GM12878 (cell line): ENCODE results near the gene CCDC12. TPM values are rescaled to one million over a fixed set of nuclear protein-coding genes. Genes with fewer than 3 reads are reported as not detected.

Experiments used
- ATAC-seq: fragments of 200-7000 bp; cut with Tn5 transposase; 3 replicates; pipeline ENCODE4 v1.9.1; 2020; ENCODE audit warnings: mild to moderate bottlenecking, moderate library complexity
- BruUV-seq: library from RNA; stranded (reverse); fragments of 400-500 nt; replicated peaks from 2 replicates; lab custom pipeline; 2021; lab: Mats Ljungman, UMichigan
- CTCF ChIA-PET: fragments of 300-600 bp; sonication (Branson Sonifier 250); formaldehyde crosslinking; extraction: SDS; loops from one replicate; lab custom pipeline; 2021; ENCODE audit warnings: inconsistent platforms; lab: Yijun Ruan, JAX
- POLR2A ChIA-PET: fragments of 350-600 bp; formaldehyde crosslinking; extraction: SDS; loops from one replicate; lab custom pipeline; 2021; ENCODE audit warnings: inconsistent platforms; lab: Charles Lee
- RAD21 ChIA-PET: fragments of 300-600 bp; sonication (Branson Sonifier 250); formaldehyde crosslinking; loops from one replicate; lab custom pipeline; 2023; ENCODE audit warnings: antibody characterized with exemption; ENCODE audit not compliant: unreplicated experiment; lab: Charles Lee
- SMC1A ChIA-PET: fragments of 300-600 bp; sonication (Branson Sonifier 250); formaldehyde crosslinking; loops from one replicate; lab custom pipeline; 2023; ENCODE audit not compliant: unreplicated experiment, uncharacterized antibody; lab: Charles Lee
- DNase-seq: peaks from one replicate; pipeline ENCODE4 v3.0.0-alpha.2; 2011; ENCODE audit warnings: low read depth, low spot score
- FAIRE-seq: peaks from 3 replicates; lab custom pipeline; 2011; peaks lifted over from hg19 to GRCh38; lab: Jason Lieb, UNC
- H2AFZ ChIP-seq: 2 replicates; pipeline ENCODE4 v1.6.0; 2011; ENCODE audit warnings: low read depth, low read length, control low read depth; ENCODE audit not compliant: control insufficient read depth
- H3K27ac ChIP-seq: 2 replicates; pipeline ENCODE4 v1.5.1; 2011; ENCODE audit warnings: control low read depth; ENCODE audit not compliant: control insufficient read depth, insufficient read depth
- H3K27me3 ChIP-seq, 2 experiments: replicated peaks in 1 of 2; 2 replicates each; pipeline versions ENCODE4 v1.6.0 to v1.6.1; 2011; ENCODE audit warnings: low read length in 1 of 2; ENCODE audit not compliant: control insufficient read depth in 2 of 2, insufficient read depth in 2 of 2
- H3K36me3 ChIP-seq, 2 experiments: 2 replicates each; pipeline ENCODE4 v1.5.1; 2011; ENCODE audit warnings: low read length in 1 of 2; ENCODE audit not compliant: control insufficient read depth in 2 of 2, insufficient read depth in 2 of 2
- H3K4me1 ChIP-seq: 2 replicates; pipeline ENCODE4 v1.6.1; 2011; ENCODE audit warnings: mild to moderate bottlenecking, low read length, moderate library complexity, mixed read lengths; ENCODE audit not compliant: control insufficient read depth, insufficient read depth
- H3K4me2 ChIP-seq: 2 replicates; pipeline ENCODE4 v1.6.0; 2011; ENCODE audit warnings: control low read depth; ENCODE audit not compliant: control insufficient read depth, insufficient read depth
- H3K4me3 ChIP-seq: fragments of 200-600 bp; sonication (generic); 2 replicates; pipeline ENCODE4 v1.5.1; 2016
- H3K79me2 ChIP-seq: 2 replicates; pipeline ENCODE4 v1.6.0; 2011; ENCODE audit warnings: low read length; ENCODE audit not compliant: control insufficient read depth, insufficient read depth
- H3K9ac ChIP-seq: 2 replicates; pipeline ENCODE4 v1.8.0; 2011; ENCODE audit warnings: low read length, control low read depth, mixed read lengths; ENCODE audit not compliant: control insufficient read depth, insufficient read depth
- H3K9me3 ChIP-seq: replicated peaks from 3 replicates; pipeline ENCODE4 v1.5.1; 2011; ENCODE audit warnings: mild to moderate bottlenecking, low read length; ENCODE audit not compliant: control insufficient read depth, insufficient read depth
- H4K20me1 ChIP-seq: 2 replicates; pipeline ENCODE4 v1.6.0; 2011; ENCODE audit not compliant: control insufficient read depth, insufficient read depth
- BHLHE40 ChIP-seq, 2 experiments: fragments of 450-650 bp in 1 of 2; IDR thresholded peaks; 2 replicates each; pipeline ENCODE4 v1.6.1; 2011 to 2017; ENCODE audit warnings: low read depth in 2 of 2, borderline replicate concordance in 1 of 2, improper control_type of control experiment in 1 of 2, low read length in 1 of 2, mild to moderate bottlenecking in 1 of 2
- IKZF1 ChIP-seq: fragments of 450-650 bp; conservative IDR thresholded peaks from 2 replicates; pipeline ENCODE4 v1.6.1; 2017; ENCODE audit warnings: antibody characterized with exemption, mild to moderate bottlenecking
- WGBS: methylation state at CpG from one replicate; pipeline ENCODE4 v1.1.6; 2016; ENCODE audit warnings: low lambda C conversion rate; ENCODE audit not compliant: insufficient replicate concordance, insufficient coverage; ENCODE audit errors: missing lambda C conversion rate; 5-methylcytosine and 5-hydroxymethylcytosine counted together
- in situ Hi-C: fragments of 300-500 bp; cut with MboI; formaldehyde crosslinking; loops from 9 replicates; pipeline ENCODE4 v1.14.3; 2018; ENCODE audit warnings: mixed read lengths
- intact Hi-C: fragments of 100-400 bp; cut with micrococcal nuclease; formaldehyde crosslinking; loops from one replicate; pipeline ENCODE4 v1.14.2; 2022; ENCODE audit not compliant: unreplicated experiment
- polyA plus RNA-seq, 11 experiments: library from polyadenylated mRNA; depleted of rRNA in 4 of 11; unstranded in 6 of 11; stranded (reverse) in 5 of 11; fragments of >200 nt; fragmentation: Nextera tagmentation in 4 of 11; fragmentation: Illumina TruSeq in 1 of 11; extraction: Ambion mirVana in 4 of 11; extraction: Trizol in 1 of 11; gene quantifications; 1 replicate in 1 of 11; 2 replicates in 10 of 11; pipeline versions ENCODE4 v1.2.1 to v1.2.3, GENCODE V29; 2011 to 2016; ENCODE audit warnings: inconsistent platforms in 2 of 11, missing spikeins in 2 of 11, low read depth in 1 of 11
- total RNA-seq, 4 experiments: library from RNA; depleted of rRNA in 3 of 4; stranded (reverse); fragments of >200 nt in 3 of 4; fragmentation: Illumina TruSeq in 1 of 4; extraction: Trizol in 1 of 4; gene quantifications; 2 replicates each; pipeline versions ENCODE4 v1.2.1 to v1.2.3, GENCODE V29; 2013 to 2021
- TF ChIP-seq, protein P1 (sequence below): IDR thresholded peaks from 2 replicates; pipeline ENCODE4 v1.6.1; 2012; ENCODE audit warnings: improper control_type of control experiment, low read depth, low read length; ENCODE audit not compliant: insufficient replicate concordance

Gene CCDC12
- total and polyA plus RNA-seq, 10 of the 15 experiments (the other 5 are each of a cell fraction or from before 2014, with no cell fraction given): 9.2 to 91.4 (median 61.3) TPM

DNA sequence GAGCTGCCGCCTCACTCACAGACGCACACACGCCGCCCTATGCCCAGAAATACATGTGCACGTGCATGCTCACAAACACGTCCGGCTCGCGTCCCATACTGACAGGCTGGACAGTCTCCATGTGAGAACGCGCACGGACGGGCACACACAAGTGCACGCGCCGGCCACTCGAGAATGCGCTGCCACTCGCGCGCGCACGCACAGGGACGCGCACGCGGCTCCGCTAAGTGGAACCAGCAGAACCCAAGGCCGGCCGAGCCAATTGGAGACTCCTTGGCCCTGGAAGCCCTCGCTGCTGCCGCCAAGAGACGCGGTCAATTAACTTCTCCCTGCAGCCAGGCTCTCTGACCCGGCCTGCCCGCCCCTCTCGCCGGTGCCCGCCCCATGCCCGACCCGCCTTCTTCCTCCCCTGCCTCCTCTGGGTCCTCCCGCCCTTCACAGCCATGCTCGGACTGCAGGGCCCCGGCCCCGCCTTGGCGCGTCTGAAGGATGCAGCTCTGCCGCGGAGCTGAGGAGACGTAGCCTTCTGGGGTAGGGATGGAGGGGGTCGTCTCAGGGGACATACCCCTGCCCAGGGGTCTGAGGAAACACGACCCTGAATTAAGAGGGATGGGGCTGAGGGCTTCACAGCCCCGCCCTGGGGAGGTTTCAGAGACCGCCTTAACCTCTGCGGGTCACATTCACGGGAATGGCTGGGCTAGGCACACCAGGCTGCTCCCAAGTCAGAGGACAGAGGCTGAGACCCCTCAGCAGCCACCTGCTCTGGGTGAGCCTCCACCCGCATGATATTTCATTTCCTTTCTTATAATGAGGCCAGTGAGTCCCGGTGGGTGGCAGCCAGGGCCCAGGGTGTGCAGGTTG, 84.0 kb downstream of the CCDC12 start:
- ChIA-PET SMC1A (interaction anchor here (0.7 kb wide), 1 partner anchor 182 kb away, joined by 4 read pairs; no protein-coding TSS in a partner anchor), RAD21 (interaction anchor here (1.0 to 1.8 kb wide), 3 partner anchors 17 to 26 kb away, joined by 3 to 4 read pairs (median 4); no protein-coding TSS in a partner anchor), POLR2A (no interaction called here), CTCF (interaction anchor here (1.3 to 2.6 kb wide), 2 partner anchors 17 to 26 kb away, joined by 5 to 8 read pairs; no protein-coding TSS in a partner anchor)
- 12% methylated on average over 45 of the region's 58 CpGs for WGBS
- H3K36me3 ChIP-seq: no peaks in the 10 kb centered on the region
- peak overlapping the region; percentile 64 for H3K4me2 ChIP-seq
- peak overlapping the region; percentile 47; the same call in 1 of the 2 replicates for H3K4me3 ChIP-seq
- no peaks in the 10 kb centered on the region; the same call in 1 of the 2 replicates for H3K4me1 ChIP-seq
- TF ChIP-seq BHLHE40 (IDR thresholded peaks at IDR 0.05; ENCODE audit: borderline replicate concordance in 1 of 2, low read depth in 2 of 2, low read length in 1 of 2) (peak; percentile 75 to 92), IKZF1 (0 out of 2 replicates have a peak, but pooled peaks have one; percentile 10)
- TF ChIP-seq, protein P1, sequence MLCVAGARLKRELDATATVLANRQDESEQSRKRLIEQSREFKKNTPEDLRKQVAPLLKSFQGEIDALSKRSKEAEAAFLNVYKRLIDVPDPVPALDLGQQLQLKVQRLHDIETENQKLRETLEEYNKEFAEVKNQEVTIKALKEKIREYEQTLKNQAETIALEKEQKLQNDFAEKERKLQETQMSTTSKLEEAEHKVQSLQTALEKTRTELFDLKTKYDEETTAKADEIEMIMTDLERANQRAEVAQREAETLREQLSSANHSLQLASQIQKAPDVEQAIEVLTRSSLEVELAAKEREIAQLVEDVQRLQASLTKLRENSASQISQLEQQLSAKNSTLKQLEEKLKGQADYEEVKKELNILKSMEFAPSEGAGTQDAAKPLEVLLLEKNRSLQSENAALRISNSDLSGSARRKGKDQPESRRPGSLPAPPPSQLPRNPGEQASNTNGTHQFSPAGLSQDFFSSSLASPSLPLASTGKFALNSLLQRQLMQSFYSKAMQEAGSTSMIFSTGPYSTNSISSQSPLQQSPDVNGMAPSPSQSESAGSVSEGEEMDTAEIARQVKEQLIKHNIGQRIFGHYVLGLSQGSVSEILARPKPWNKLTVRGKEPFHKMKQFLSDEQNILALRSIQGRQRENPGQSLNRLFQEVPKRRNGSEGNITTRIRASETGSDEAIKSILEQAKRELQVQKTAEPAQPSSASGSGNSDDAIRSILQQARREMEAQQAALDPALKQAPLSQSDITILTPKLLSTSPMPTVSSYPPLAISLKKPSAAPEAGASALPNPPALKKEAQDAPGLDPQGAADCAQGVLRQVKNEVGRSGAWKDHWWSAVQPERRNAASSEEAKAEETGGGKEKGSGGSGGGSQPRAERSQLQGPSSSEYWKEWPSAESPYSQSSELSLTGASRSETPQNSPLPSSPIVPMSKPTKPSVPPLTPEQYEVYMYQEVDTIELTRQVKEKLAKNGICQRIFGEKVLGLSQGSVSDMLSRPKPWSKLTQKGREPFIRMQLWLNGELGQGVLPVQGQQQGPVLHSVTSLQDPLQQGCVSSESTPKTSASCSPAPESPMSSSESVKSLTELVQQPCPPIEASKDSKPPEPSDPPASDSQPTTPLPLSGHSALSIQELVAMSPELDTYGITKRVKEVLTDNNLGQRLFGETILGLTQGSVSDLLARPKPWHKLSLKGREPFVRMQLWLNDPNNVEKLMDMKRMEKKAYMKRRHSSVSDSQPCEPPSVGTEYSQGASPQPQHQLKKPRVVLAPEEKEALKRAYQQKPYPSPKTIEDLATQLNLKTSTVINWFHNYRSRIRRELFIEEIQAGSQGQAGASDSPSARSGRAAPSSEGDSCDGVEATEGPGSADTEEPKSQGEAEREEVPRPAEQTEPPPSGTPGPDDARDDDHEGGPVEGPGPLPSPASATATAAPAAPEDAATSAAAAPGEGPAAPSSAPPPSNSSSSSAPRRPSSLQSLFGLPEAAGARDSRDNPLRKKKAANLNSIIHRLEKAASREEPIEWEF: no peak
- peaks cover 3% of the 10 kb centered on the region; the same call in 1 of the 2 replicates for H4K20me1 ChIP-seq
- H3K9me3 ChIP-seq: no peaks in the 10 kb centered on the region
- in situ Hi-C loops (no loop called here), intact Hi-C loops (no loop called here)
- no peak overlapping the region for H2AFZ ChIP-seq
- FAIRE-seq (no peak), ATAC-seq (peak; percentile 72), DNase-seq (no peak)
- no peak overlapping the region for H3K27ac ChIP-seq
- peaks cover 2 to 3% of the 10 kb centered on the region in 2 experiments; a peak in 3 of 4 replicates for H3K27me3 ChIP-seq
- no peak overlapping the region for H3K9ac ChIP-seq
- H3K79me2 ChIP-seq: no peaks in the 10 kb centered on the region
- BruUV-seq: no TSS peak
